GM23338 (cell line): ENCODE results near the gene GPC6. TPM values are rescaled to one million over a fixed set of nuclear protein-coding genes. Genes with fewer than 3 reads are reported as not detected.

Source experiments
- ATAC-seq: fragments of 200-7000 bp; cut with Tn5 transposase; 3 replicates; pipeline ENCODE4 v1.9.1; 2020
- DNase-seq: peaks from one replicate; pipeline ENCODE4 v3.0.0-alpha.2; 2015; ENCODE audit warnings: low spot score
- H2AFZ ChIP-seq: fragments of 200-600 bp; sonication (generic); 2 replicates; pipeline ENCODE4 v1.8.0; 2016; ENCODE audit warnings: antibody characterized with exemption, mild to moderate bottlenecking, moderate library complexity
- H3F3A ChIP-seq: fragments of 200-600 bp; sonication (generic); replicated peaks from 2 replicates; pipeline ENCODE4 v1.8.0; 2017; ENCODE audit warnings: antibody characterized with exemption, mixed run types, low read depth
- H3K27ac ChIP-seq: fragments of 200-600 bp; sonication (generic); 2 replicates; pipeline ENCODE4 v1.6.1; 2016; ENCODE audit warnings: low read depth
- H3K27me3 ChIP-seq: fragments of 200-600 bp; sonication (generic); 2 replicates; pipeline ENCODE4 v1.8.0; 2016; ENCODE audit warnings: mild to moderate bottlenecking, mixed run types, moderate library complexity; ENCODE audit not compliant: insufficient read depth
- H3K36me3 ChIP-seq: fragments of 200-600 bp; sonication (generic); 2 replicates; pipeline ENCODE4 v1.8.0; 2016; ENCODE audit warnings: mild to moderate bottlenecking; ENCODE audit not compliant: insufficient read depth
- H3K4me1 ChIP-seq: fragments of 200-600 bp; sonication (generic); 2 replicates; pipeline ENCODE4 v1.8.0; 2016; ENCODE audit warnings: mild to moderate bottlenecking, moderate library complexity; ENCODE audit not compliant: insufficient read depth
- H3K4me2 ChIP-seq: fragments of 200-600 bp; sonication (generic); 2 replicates; pipeline ENCODE4 v1.7.1; 2017; ENCODE audit warnings: mixed run types
- H3K4me3 ChIP-seq: fragments of 200-600 bp; sonication (generic); 2 replicates; pipeline ENCODE4 v1.6.1; 2016; ENCODE audit warnings: mixed run types
- H3K79me2 ChIP-seq: fragments of 200-600 bp; sonication (generic); replicated peaks from 2 replicates; pipeline ENCODE4 v1.8.0; 2017; ENCODE audit warnings: mild to moderate bottlenecking; ENCODE audit not compliant: insufficient read depth
- H3K9me2 ChIP-seq: fragments of 200-600 bp; sonication (generic); 2 replicates; pipeline ENCODE4 v1.8.0; 2017; ENCODE audit not compliant: insufficient read depth
- H4K20me1 ChIP-seq: fragments of 200-600 bp; sonication (generic); replicated peaks from 2 replicates; pipeline ENCODE4 v1.8.0; 2017; ENCODE audit warnings: mild to moderate bottlenecking; ENCODE audit not compliant: insufficient read depth
- H3K27ac Mint-ChIP-seq: 2 replicates; pipeline ENCODE4 v1.8.0; 2020; ENCODE audit warnings: inconsistent platforms, mild to moderate bottlenecking, moderate library complexity, mixed read lengths
- H3K27me3 Mint-ChIP-seq: 3 replicates; pipeline ENCODE4 v1.8.0; 2022; ENCODE audit warnings: low read depth, mild to moderate bottlenecking, moderate library complexity, mixed read lengths, inconsistent platforms; ENCODE audit not compliant: insufficient read depth, poor library complexity
- H3K36me3 Mint-ChIP-seq: 3 replicates; pipeline ENCODE4 v1.8.0; 2021; ENCODE audit warnings: low read depth, mild to moderate bottlenecking, inconsistent platforms, moderate library complexity, mixed read lengths
- H3K4me1 Mint-ChIP-seq: 3 replicates; pipeline ENCODE4 v1.8.0; 2020; ENCODE audit warnings: mild to moderate bottlenecking, inconsistent platforms, mixed read lengths
- H3K4me3 Mint-ChIP-seq: 3 replicates; pipeline ENCODE4 v1.8.0; 2021; ENCODE audit warnings: moderate library complexity, mild to moderate bottlenecking, inconsistent platforms, mixed read lengths
- H3K9me3 Mint-ChIP-seq: 3 replicates; pipeline ENCODE4 v1.8.0; 2020; ENCODE audit warnings: moderate library complexity, mild to moderate bottlenecking, inconsistent platforms, mixed read lengths
- CREB1 ChIP-seq: fragments of 250-450 bp; sonication (Bioruptor Pico); IDR thresholded peaks from 2 replicates; pipeline ENCODE4 v1.5.0; 2020; ENCODE audit warnings: low read depth, mild to moderate bottlenecking, moderate library complexity
- CTCF ChIP-seq, 2 experiments: fragments of 200-600 bp in 1 of 2; sonication (generic) in 1 of 2; conservative IDR thresholded peaks; 2 replicates each; pipeline versions ENCODE4 v1.5.1 to v1.6.1; 2016 to 2017; ENCODE audit warnings: antibody characterized with exemption in 2 of 2, low read depth in 2 of 2, mild to moderate bottlenecking in 2 of 2, moderate library complexity in 1 of 2
- ETS1 ChIP-seq: IDR thresholded peaks from 2 replicates; pipeline ENCODE4 v1.6.1; 2016; ENCODE audit warnings: antibody characterized with exemption
- EZH2 ChIP-seq: fragments of 200-600 bp; sonication (generic); IDR thresholded peaks from one replicate; pipeline ENCODE4 v1.8.0; 2017; ENCODE audit warnings: antibody characterized with exemption, mild to moderate bottlenecking, low read depth; ENCODE audit not compliant: unreplicated experiment
- EZH2phosphoT487 ChIP-seq: fragments of 200-600 bp; sonication (generic); IDR thresholded peaks from one replicate; pipeline ENCODE4 v1.8.1; 2018; ENCODE audit warnings: antibody characterized with exemption; ENCODE audit not compliant: unreplicated experiment
- JUNB ChIP-seq: IDR thresholded peaks from one replicate; pipeline ENCODE4 v1.6.1; 2016; ENCODE audit warnings: antibody characterized with exemption; ENCODE audit not compliant: unreplicated experiment
- NANOG ChIP-seq: IDR thresholded peaks from 2 replicates; pipeline ENCODE4 v1.6.1; 2016; ENCODE audit warnings: antibody characterized with exemption, borderline replicate concordance
- POLR2AphosphoS5 ChIP-seq: IDR thresholded peaks from 2 replicates; pipeline ENCODE4 v1.6.1; 2016; ENCODE audit warnings: antibody characterized with exemption, low read depth
- STAT1 ChIP-seq: IDR thresholded peaks from one replicate; pipeline ENCODE4 v1.6.1; 2016; ENCODE audit warnings: antibody characterized with exemption; ENCODE audit not compliant: unreplicated experiment
- ZNF114 ChIP-seq: fragments of 250-450 bp; sonication (Bioruptor Pico); IDR thresholded peaks from 2 replicates; pipeline ENCODE4 v1.5.0; 2020; ENCODE audit warnings: mild to moderate bottlenecking, moderate library complexity
- ZNF331 ChIP-seq: fragments of 250-450 bp; sonication (Bioruptor Pico); IDR thresholded peaks from 2 replicates; pipeline ENCODE4 v1.5.0; 2020; ENCODE audit warnings: low read depth, mild to moderate bottlenecking, moderate library complexity
- polyA plus RNA-seq: library from polyadenylated mRNA; unstranded; fragments of >200 nt; fragmentation: Nextera tagmentation; extraction: Ambion mirVana; gene quantifications from 2 replicates; pipeline ENCODE4 v1.2.1, GENCODE V29; 2016
- total RNA-seq: library from RNA; depleted of rRNA; stranded (reverse); fragments of >200 nt; shearing (Covaris generic); gene quantifications from 2 replicates; pipeline ENCODE4 v1.2.3, GENCODE V29; 2014
- TF ChIP-seq, protein P1 (sequence below): IDR thresholded peaks from one replicate; pipeline ENCODE4 v1.6.1; 2018; ENCODE audit warnings: antibody characterized with exemption; ENCODE audit not compliant: unreplicated experiment
- TF ChIP-seq, protein P2 (sequence below): fragments of 250-450 bp; sonication (Bioruptor Pico); IDR thresholded peaks from 2 replicates; pipeline ENCODE4 v1.5.0; 2020; ENCODE audit warnings: mild to moderate bottlenecking, moderate library complexity

GPC6 gene
- total and polyA plus RNA-seq, 2 experiments from 2014 or later = 6.4 to 28.6 TPM

GRCh38 chr13:93216122-93216521 is 10.5 kb upstream of the GPC6 start:
- Histone ChIP-seq H4K20me1 (no peaks in the 10 kb centered on the region), H3K27ac (peak overlapping the region; percentile 98), H3K36me3 (no peaks in the 10 kb centered on the region), H3K9me2 (no peaks in the 10 kb centered on the region), H3F3A (no peaks in the 10 kb centered on the region), H3K4me2 (peak overlapping the region; percentile 25), H3K4me3 (0 out of 2 replicates have a peak overlapping the region, but pooled peaks have one; percentile 5), H3K4me1 (peaks cover 38% of the 10 kb centered on the region), H3K79me2 (peaks cover 6% of the 10 kb centered on the region), H3K27me3 (no peaks in the 10 kb centered on the region), H2AFZ (no peak overlapping the region)
- H3K27ac Mint-ChIP-seq = peak overlapping the region; percentile 84
- H3K4me3 Mint-ChIP-seq = peak overlapping the region; percentile 49
- H3K36me3 Mint-ChIP-seq = no peaks in the 10 kb centered on the region
- H3K4me1 Mint-ChIP-seq = peaks cover 35% of the 10 kb centered on the region
- H3K9me3 Mint-ChIP-seq = no peaks in the 10 kb centered on the region
- ATAC-seq (peak; percentile 99), DNase-seq (peak; percentile 94)
- no peak for TF ChIP-seq STAT1
- no peak for TF ChIP-seq JUNB
- no peak for TF ChIP-seq CTCF (conservative IDR thresholded peaks at IDR 0.05; ENCODE audit: low read depth in 2 of 2)
- no peak for TF ChIP-seq EZH2phosphoT487
- TF ChIP-seq ZNF114 (CRISPR knock-in tag) = 0 out of 2 replicates have a peak, but pooled peaks have one; percentile 11
- TF ChIP-seq, protein P1, sequence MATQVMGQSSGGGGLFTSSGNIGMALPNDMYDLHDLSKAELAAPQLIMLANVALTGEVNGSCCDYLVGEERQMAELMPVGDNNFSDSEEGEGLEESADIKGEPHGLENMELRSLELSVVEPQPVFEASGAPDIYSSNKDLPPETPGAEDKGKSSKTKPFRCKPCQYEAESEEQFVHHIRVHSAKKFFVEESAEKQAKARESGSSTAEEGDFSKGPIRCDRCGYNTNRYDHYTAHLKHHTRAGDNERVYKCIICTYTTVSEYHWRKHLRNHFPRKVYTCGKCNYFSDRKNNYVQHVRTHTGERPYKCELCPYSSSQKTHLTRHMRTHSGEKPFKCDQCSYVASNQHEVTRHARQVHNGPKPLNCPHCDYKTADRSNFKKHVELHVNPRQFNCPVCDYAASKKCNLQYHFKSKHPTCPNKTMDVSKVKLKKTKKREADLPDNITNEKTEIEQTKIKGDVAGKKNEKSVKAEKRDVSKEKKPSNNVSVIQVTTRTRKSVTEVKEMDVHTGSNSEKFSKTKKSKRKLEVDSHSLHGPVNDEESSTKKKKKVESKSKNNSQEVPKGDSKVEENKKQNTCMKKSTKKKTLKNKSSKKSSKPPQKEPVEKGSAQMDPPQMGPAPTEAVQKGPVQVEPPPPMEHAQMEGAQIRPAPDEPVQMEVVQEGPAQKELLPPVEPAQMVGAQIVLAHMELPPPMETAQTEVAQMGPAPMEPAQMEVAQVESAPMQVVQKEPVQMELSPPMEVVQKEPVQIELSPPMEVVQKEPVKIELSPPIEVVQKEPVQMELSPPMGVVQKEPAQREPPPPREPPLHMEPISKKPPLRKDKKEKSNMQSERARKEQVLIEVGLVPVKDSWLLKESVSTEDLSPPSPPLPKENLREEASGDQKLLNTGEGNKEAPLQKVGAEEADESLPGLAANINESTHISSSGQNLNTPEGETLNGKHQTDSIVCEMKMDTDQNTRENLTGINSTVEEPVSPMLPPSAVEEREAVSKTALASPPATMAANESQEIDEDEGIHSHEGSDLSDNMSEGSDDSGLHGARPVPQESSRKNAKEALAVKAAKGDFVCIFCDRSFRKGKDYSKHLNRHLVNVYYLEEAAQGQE = no peak
- TF ChIP-seq NANOG = peak; percentile 78
- TF ChIP-seq, protein P2, sequence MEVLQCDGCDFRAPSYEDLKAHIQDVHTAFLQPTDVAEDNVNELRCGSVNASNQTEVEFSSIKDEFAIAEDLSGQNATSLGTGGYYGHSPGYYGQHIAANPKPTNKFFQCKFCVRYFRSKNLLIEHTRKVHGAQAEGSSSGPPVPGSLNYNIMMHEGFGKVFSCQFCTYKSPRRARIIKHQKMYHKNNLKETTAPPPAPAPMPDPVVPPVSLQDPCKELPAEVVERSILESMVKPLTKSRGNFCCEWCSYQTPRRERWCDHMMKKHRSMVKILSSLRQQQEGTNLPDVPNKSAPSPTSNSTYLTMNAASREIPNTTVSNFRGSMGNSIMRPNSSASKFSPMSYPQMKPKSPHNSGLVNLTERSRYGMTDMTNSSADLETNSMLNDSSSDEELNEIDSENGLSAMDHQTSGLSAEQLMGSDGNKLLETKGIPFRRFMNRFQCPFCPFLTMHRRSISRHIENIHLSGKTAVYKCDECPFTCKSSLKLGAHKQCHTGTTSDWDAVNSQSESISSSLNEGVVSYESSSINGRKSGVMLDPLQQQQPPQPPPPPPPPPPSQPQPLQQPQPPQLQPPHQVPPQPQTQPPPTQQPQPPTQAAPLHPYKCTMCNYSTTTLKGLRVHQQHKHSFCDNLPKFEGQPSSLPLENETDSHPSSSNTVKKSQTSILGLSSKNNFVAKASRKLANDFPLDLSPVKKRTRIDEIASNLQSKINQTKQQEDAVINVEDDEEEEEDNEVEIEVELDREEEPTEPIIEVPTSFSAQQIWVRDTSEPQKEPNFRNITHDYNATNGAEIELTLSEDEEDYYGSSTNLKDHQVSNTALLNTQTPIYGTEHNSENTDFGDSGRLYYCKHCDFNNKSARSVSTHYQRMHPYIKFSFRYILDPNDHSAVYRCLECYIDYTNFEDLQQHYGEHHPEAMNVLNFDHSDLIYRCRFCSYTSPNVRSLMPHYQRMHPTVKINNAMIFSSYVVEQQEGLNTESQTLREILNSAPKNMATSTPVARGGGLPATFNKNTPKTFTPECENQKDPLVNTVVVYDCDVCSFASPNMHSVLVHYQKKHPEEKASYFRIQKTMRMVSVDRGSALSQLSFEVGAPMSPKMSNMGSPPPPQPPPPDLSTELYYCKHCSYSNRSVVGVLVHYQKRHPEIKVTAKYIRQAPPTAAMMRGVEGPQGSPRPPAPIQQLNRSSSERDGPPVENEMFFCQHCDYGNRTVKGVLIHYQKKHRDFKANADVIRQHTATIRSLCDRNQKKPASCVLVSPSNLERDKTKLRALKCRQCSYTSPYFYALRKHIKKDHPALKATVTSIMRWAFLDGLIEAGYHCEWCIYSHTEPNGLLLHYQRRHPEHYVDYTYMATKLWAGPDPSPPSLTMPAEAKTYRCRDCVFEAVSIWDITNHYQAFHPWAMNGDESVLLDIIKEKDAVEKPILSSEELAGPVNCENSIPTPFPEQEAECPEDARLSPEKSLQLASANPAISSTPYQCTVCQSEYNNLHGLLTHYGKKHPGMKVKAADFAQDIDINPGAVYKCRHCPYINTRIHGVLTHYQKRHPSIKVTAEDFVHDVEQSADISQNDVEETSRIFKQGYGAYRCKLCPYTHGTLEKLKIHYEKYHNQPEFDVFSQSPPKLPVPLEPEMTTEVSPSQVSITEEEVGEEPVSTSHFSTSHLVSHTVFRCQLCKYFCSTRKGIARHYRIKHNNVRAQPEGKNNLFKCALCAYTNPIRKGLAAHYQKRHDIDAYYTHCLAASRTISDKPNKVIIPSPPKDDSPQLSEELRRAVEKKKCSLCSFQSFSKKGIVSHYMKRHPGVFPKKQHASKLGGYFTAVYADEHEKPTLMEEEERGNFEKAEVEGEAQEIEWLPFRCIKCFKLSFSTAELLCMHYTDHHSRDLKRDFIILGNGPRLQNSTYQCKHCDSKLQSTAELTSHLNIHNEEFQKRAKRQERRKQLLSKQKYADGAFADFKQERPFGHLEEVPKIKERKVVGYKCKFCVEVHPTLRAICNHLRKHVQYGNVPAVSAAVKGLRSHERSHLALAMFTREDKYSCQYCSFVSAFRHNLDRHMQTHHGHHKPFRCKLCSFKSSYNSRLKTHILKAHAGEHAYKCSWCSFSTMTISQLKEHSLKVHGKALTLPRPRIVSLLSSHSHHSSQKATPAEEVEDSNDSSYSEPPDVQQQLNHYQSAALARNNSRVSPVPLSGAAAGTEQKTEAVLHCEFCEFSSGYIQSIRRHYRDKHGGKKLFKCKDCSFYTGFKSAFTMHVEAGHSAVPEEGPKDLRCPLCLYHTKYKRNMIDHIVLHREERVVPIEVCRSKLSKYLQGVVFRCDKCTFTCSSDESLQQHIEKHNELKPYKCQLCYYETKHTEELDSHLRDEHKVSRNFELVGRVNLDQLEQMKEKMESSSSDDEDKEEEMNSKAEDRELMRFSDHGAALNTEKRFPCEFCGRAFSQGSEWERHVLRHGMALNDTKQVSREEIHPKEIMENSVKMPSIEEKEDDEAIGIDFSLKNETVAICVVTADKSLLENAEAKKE = peak; percentile 95
- TF ChIP-seq POLR2AphosphoS5 = 0 out of 2 replicates have a peak, but pooled peaks have one; percentile 24
- no peak for TF ChIP-seq ETS1
- TF ChIP-seq CREB1 (CRISPR knock-in tag) = peak; percentile 59; the same call in 1 of the 2 replicates
- TF ChIP-seq ZNF331 (CRISPR knock-in tag) = no peak
- no peak for TF ChIP-seq EZH2
- H3K27me3 Mint-ChIP-seq = no peaks in the 10 kb centered on the region
